ENCODE results near the gene GLOD5.

GLOD5 gene

DNA sequence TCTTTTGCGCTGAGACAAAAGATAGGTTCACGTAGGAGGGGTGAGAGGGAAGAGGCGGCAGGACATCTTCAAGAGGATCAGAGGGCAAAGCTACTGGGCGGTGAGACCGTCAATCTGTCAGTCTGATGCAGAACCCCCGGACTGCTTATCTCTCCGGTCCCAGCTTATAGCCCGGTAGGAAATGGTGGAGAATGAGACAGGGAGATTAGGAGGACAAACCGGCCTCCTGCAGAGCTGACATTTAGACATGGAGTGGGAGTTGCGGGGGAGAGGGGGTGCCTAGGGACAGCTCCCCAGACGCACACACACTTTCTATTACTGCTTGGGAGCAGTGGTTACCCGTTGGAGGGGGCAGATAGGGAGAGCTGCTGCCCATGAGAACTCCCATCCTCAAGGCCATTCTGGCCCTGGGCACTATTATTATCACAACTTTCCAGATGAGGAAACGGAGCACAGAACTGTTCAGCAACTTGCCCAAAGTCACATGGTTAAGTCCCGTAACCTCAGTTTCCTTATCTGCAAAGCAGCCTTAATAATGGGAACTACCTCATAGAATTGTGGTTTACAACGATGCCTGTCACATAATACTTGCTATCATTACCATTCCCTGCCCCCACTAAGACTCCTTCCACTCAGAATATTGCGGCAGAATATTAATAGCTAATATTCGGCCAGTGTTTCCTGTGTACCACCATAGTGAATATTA, 39.2 kb downstream of the GLOD5 start:
- Histone ChIP-seq H3K27me3 (ENCODE audit: control insufficient read depth, insufficient read depth, low read length) (no peaks in the 10 kb centered on the region), H3K9ac (ENCODE audit: low read depth, low read length) (peak overlapping the region; percentile 86), H3K4me3 (ENCODE audit: low read length) (peak overlapping the region; percentile 87)

DNA sequence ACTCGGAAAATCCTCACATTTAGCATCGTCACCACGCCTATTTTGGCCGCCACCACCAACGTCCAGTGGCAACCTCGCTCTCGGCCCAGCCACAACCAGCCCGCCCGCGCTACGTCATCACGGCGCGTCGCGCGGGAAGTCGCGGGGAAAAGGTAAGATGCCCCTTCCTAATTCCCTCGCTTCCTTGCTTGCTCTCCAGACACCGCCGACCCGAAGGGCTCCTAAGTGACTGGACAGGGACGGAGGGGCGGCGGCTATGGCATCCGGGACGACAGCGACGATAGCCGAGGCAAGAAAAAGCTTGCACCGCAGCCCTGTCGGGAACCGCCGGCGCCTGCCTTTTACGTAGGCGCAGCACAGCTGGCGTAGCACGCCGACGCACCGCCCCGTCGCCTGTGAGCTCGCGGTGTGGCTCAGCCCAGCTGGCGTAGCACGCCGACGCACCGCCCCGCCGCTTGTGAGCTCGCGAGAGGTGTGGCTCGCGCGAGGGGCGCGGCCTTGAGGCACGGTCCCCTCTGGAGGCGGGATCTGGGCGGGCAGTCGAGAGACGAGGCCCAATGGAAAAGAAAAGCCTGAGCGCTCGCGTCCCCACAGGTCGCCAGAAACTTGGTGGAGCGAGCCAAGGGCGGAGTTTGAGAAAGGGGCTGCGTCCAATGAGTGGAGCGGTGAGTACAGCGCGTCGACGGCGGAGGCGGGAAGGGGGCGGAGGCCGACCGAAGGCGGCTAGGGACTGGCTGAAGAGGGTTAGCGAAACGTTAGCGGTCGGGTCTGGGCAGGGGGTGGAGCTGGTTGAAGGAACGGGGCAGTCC, 39.9 kb downstream of the GLOD5 start, which contains the start of gene HDAC6:
HDAC6 (plus strand) TSS at position 788 of the 809 bp plus-strand sequence. CDS start 626 bp downstream, outside the sequence.
- no peaks in the 10 kb centered on the region for H3K9me3 ChIP-seq (replicated peaks; ENCODE audit: low read length)
- H3K4me2 ChIP-seq (ENCODE audit: low read length), result peak within 1 kb of the TSS; percentile 86
- H3K9ac ChIP-seq (ENCODE audit: low read depth, low read length), result peak within 1 kb of the TSS; percentile 95
- no peaks in the 10 kb centered on the region for H3K36me3 ChIP-seq (ENCODE audit: insufficient read depth, low read length)
- H3K4me3 ChIP-seq (ENCODE audit: low read length), result peak within 1 kb of the TSS; percentile 87
- peaks cover 5% of the 10 kb centered on the region for H3K4me1 ChIP-seq (ENCODE audit: control insufficient read depth, insufficient read depth, low read length)
- no peaks in the 10 kb centered on the region for H3K27me3 ChIP-seq (ENCODE audit: control insufficient read depth, insufficient read depth, low read length)

More for the DNA sequence above, 39.2 kb downstream of the GLOD5 start:
- peaks cover 5% of the 10 kb centered on the region for H3K4me1 ChIP-seq (ENCODE audit: control insufficient read depth, insufficient read depth, low read length)
- H3K4me2 ChIP-seq (ENCODE audit: low read length), result peak overlapping the region; percentile 86
- H3K36me3 ChIP-seq (ENCODE audit: insufficient read depth, low read length), result no peaks in the 10 kb centered on the region
- no peaks in the 10 kb centered on the region for H3K9me3 ChIP-seq (replicated peaks; ENCODE audit: low read length)

- Histone ChIP-seq H3K4me2 (ENCODE audit: low read length) (peak overlapping the region; percentile 80), H3K36me3 (ENCODE audit: insufficient read depth, low read length) (no peaks in the 10 kb centered on the region), H3K9me3 (replicated peaks; ENCODE audit: low read length) (no peaks in the 10 kb centered on the region), H3K4me1 (ENCODE audit: control insufficient read depth, insufficient read depth, low read length) (peaks cover 5% of the 10 kb centered on the region), H3K4me3 (ENCODE audit: low read length) (peak overlapping the region; percentile 87), H3K9ac (ENCODE audit: low read depth, low read length) (peak overlapping the region; percentile 95), H3K27me3 (ENCODE audit: control insufficient read depth, insufficient read depth, low read length) (no peaks in the 10 kb centered on the region)
Observed at GRCh38 chrX:48802089-48802904, 40.8 kb downstream of the GLOD5 start.

- H3K27me3 ChIP-seq (ENCODE audit: control insufficient read depth, insufficient read depth, low read length), result no peaks in the 10 kb centered on the region
- H3K36me3 ChIP-seq (ENCODE audit: insufficient read depth, low read length), result peaks cover 2% of the 10 kb centered on the region
- no peaks in the 10 kb centered on the region for H3K9me3 ChIP-seq (replicated peaks; ENCODE audit: low read length)
- peak overlapping the region; percentile 87 for H3K4me3 ChIP-seq (ENCODE audit: low read length)
- H3K4me2 ChIP-seq (ENCODE audit: low read length), result peak overlapping the region; percentile 80
- H3K9ac ChIP-seq (ENCODE audit: low read depth, low read length), result peak overlapping the region; percentile 95
- peaks cover 5% of the 10 kb centered on the region for H3K4me1 ChIP-seq (ENCODE audit: control insufficient read depth, insufficient read depth, low read length)
Observed at GRCh38 chrX:48802905-48803200, 41.3 kb downstream of the GLOD5 start.

DNA sequence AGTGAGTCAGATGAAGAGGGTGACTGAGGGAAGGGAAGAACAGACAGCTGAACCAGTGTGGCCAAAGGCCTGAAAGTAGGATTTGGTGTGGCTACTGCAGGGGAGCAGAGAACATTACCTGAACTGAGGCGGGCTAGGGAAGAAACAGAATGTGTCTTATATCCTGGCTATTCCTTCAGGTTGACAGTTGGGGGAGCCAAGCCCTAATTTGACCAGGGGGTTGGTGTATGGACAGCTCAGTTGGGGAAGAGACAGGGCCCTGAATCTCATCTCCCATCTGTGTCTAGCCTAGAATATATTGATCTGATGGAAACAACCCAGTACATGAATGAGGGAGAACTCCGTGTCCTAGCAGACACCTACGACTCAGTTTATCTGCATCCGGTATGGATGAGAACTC, 44.5 kb downstream of the GLOD5 start:
- Histone ChIP-seq H3K36me3 (ENCODE audit: insufficient read depth, low read length) (peaks cover 4% of the 10 kb centered on the region), H3K9me3 (replicated peaks; ENCODE audit: low read length) (no peaks in the 10 kb centered on the region), H3K27me3 (ENCODE audit: control insufficient read depth, insufficient read depth, low read length) (no peaks in the 10 kb centered on the region), H3K9ac (ENCODE audit: low read depth, low read length) (no peak overlapping the region), H3K4me3 (ENCODE audit: low read length) (no peak overlapping the region), H3K4me2 (ENCODE audit: low read length) (no peak overlapping the region), H3K4me1 (ENCODE audit: control insufficient read depth, insufficient read depth, low read length) (no peaks in the 10 kb centered on the region)

GRCh38 chrX:48813644-48814043, 52.1 kb downstream of the GLOD5 start:
- H3K9me3 ChIP-seq (replicated peaks; ENCODE audit: low read length), result no peaks in the 10 kb centered on the region
- H3K4me2 ChIP-seq (ENCODE audit: low read length), result no peak overlapping the region
- H3K4me1 ChIP-seq (ENCODE audit: control insufficient read depth, insufficient read depth, low read length), result no peaks in the 10 kb centered on the region
- no peak overlapping the region for H3K9ac ChIP-seq (ENCODE audit: low read depth, low read length)
- H3K4me3 ChIP-seq (ENCODE audit: low read length), result no peak overlapping the region
- peaks cover 2% of the 10 kb centered on the region for H3K36me3 ChIP-seq (ENCODE audit: insufficient read depth, low read length)
- H3K27me3 ChIP-seq (ENCODE audit: control insufficient read depth, insufficient read depth, low read length), result no peaks in the 10 kb centered on the region

GRCh38 chrX:48814722-48815121, 53.2 kb downstream of the GLOD5 start:
- Histone ChIP-seq H3K9ac (ENCODE audit: low read depth, low read length) (no peak overlapping the region), H3K4me1 (ENCODE audit: control insufficient read depth, insufficient read depth, low read length) (no peaks in the 10 kb centered on the region), H3K36me3 (ENCODE audit: insufficient read depth, low read length) (peaks cover 3% of the 10 kb centered on the region)

GRCh38 chrX:48815266-48815665, 53.7 kb downstream of the GLOD5 start:
- Histone ChIP-seq H3K4me2 (ENCODE audit: low read length) (no peak overlapping the region), H3K4me3 (ENCODE audit: low read length) (no peak overlapping the region), H3K9ac (ENCODE audit: low read depth, low read length) (no peak overlapping the region), H3K9me3 (replicated peaks; ENCODE audit: low read length) (no peaks in the 10 kb centered on the region), H3K4me1 (ENCODE audit: control insufficient read depth, insufficient read depth, low read length) (no peaks in the 10 kb centered on the region), H3K27me3 (ENCODE audit: control insufficient read depth, insufficient read depth, low read length) (no peaks in the 10 kb centered on the region), H3K36me3 (ENCODE audit: insufficient read depth, low read length) (peaks cover 3% of the 10 kb centered on the region)

More at GRCh38 chrX:48814722-48815121, 53.2 kb downstream of the GLOD5 start:
- Histone ChIP-seq H3K4me3 (ENCODE audit: low read length) (no peak overlapping the region), H3K4me2 (ENCODE audit: low read length) (no peak overlapping the region), H3K9me3 (replicated peaks; ENCODE audit: low read length) (no peaks in the 10 kb centered on the region), H3K27me3 (ENCODE audit: control insufficient read depth, insufficient read depth, low read length) (no peaks in the 10 kb centered on the region)

- Histone ChIP-seq H3K27me3 (ENCODE audit: control insufficient read depth, insufficient read depth, low read length) (no peaks in the 10 kb centered on the region), H3K9me3 (replicated peaks; ENCODE audit: low read length) (no peaks in the 10 kb centered on the region), H3K4me2 (ENCODE audit: low read length) (no peak overlapping the region), H3K9ac (ENCODE audit: low read depth, low read length) (no peak overlapping the region), H3K4me3 (ENCODE audit: low read length) (no peak overlapping the region), H3K4me1 (ENCODE audit: control insufficient read depth, insufficient read depth, low read length) (no peaks in the 10 kb centered on the region), H3K36me3 (ENCODE audit: insufficient read depth, low read length) (peaks cover 3% of the 10 kb centered on the region)
Observed at GRCh38 chrX:48816014-48816810, 54.7 kb downstream of the GLOD5 start.

DNA sequence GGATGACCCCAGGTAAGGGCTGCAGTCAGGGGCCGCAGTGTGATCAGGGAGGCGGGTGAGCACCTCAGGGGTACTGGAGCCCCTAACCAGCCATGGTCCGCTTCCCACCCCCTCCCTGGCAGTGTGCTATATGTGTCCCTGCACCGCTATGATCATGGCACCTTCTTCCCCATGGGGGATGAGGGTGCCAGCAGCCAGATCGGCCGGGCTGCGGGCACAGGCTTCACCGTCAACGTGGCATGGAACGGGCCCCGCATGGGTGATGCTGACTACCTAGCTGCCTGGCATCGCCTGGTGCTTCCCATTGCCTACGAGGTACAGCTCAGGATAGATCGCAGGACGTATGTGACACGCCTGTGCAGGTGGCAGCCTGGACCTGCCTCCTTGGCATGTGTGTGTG, 56.6 kb downstream of the GLOD5 start:
- Histone ChIP-seq H3K4me1 (ENCODE audit: control insufficient read depth, insufficient read depth, low read length) (no peaks in the 10 kb centered on the region), H3K9ac (ENCODE audit: low read depth, low read length) (no peak overlapping the region), H3K4me2 (ENCODE audit: low read length) (no peak overlapping the region), H3K9me3 (replicated peaks; ENCODE audit: low read length) (no peaks in the 10 kb centered on the region), H3K36me3 (ENCODE audit: insufficient read depth, low read length) (peaks cover 3% of the 10 kb centered on the region), H3K4me3 (ENCODE audit: low read length) (no peak overlapping the region), H3K27me3 (ENCODE audit: control insufficient read depth, insufficient read depth, low read length) (no peaks in the 10 kb centered on the region)

DNA sequence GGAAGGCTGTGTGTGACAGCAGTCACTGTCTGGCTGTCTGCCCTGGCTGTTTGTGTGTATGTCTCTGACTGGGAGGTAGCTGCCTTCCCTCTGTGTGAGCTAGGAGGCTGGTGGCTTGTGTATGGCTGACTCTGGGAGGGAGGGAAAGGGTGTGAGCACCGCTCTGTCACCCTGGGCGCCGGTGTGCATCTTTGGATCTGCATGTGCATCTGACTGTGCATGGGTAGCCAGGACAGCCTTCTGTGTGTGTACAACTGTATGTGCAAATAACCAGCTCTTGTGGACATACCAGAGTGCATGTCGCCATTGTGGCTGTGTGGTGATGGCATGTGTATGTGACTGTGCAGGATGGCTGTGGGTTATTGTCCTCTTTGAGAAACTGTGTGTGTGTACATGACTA, 57.3 kb downstream of the GLOD5 start:
- Histone ChIP-seq H3K4me1 (ENCODE audit: control insufficient read depth, insufficient read depth, low read length) (no peaks in the 10 kb centered on the region), H3K9me3 (replicated peaks; ENCODE audit: low read length) (no peaks in the 10 kb centered on the region), H3K36me3 (ENCODE audit: insufficient read depth, low read length) (peaks cover 7% of the 10 kb centered on the region), H3K9ac (ENCODE audit: low read depth, low read length) (no peak overlapping the region), H3K4me3 (ENCODE audit: low read length) (no peak overlapping the region), H3K27me3 (ENCODE audit: control insufficient read depth, insufficient read depth, low read length) (no peaks in the 10 kb centered on the region), H3K4me2 (ENCODE audit: low read length) (no peak overlapping the region)

Data from skeletal muscle satellite cell (primary cell).